CD4-positive, alpha-beta T cell treated with Interleukin-4 for 4 hours (primary cell): ENCODE data around the gene EDRF1.

Experiments
- DNase-seq: peaks from one replicate; pipeline ENCODE4 v3.0.0-alpha.2; 2020

EDRF1 gene

GRCh38 chr10:125795637-125796190 is 76.2 kb downstream of the EDRF1 start:
- no peak for DNase-seq

DNA sequence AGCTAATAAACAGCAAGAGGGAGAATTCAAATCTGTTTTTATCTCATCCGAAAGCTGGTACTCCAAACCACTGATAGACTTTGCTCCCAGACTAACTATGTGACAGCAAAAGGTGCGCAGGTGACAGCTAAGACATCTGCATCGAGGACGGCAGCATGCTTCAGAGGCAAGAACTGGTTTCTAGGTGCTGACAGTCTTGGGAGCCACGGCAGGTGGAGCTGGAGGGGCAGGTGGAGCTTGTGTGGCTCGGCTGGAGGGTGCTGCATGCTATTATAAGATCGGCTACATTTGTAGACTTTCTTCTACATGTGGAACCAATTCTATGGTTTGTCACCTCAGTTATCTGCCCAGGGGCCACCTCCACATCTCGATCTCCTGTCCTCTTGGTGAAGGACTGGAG is 77.9 kb downstream of the EDRF1 start:
- no peak for DNase-seq

DNA sequence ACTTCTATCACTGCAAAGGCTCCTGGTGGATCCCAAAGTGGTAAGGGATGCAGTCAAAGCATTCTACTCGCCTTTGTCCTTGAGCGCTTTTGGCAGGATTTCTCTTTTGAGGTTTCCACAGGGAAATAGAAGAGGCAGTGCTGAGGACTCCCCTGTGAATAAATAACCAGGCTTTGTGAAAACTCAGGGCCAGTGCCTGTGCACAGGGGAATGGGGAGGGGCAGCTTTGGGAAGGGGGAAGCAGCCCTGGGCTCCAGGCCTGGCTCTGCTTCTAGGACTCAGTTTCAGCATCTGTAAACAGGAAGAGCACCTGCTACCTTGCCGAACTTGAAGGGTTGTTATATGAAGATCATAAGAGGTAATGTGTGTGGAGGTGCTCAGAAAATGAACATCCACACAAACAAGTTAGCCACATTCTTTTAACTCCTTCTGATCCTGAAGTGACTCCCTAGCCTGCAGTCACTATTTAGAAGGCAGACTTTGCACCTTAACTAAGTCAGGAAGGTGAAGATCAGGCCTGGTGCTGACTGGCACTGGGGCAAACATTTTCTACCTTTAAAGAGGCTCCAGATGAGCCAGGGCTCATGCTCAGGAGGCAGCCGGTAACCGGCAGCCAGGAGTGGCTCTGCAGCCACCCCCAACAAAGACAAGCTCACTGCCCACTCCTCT is 78.6 kb downstream of the EDRF1 start:
- no peak for DNase-seq

GRCh38 chr10:125799451-125800182 is 80.1 kb downstream of the EDRF1 start:
- no peak for DNase-seq

DNA sequence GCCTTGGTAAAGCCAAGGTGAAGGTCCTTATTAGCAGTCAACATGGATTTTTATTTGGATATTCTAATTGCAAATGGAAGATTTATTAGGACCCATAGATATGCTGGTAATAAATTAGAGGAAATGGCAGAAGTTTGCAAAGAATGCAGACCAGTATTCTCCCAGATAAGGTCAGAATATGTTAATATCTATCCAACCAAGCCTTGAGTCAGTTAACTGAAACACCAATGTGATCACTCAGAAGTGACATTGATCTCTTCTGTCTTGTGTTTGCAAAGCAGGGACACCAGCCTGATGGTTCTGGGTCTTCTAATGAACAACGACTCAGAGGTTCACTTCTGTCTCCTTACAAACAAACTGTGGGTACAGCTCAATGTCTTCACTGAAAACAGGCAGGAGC is 82.1 kb downstream of the EDRF1 start:
- no peak for DNase-seq

DNA sequence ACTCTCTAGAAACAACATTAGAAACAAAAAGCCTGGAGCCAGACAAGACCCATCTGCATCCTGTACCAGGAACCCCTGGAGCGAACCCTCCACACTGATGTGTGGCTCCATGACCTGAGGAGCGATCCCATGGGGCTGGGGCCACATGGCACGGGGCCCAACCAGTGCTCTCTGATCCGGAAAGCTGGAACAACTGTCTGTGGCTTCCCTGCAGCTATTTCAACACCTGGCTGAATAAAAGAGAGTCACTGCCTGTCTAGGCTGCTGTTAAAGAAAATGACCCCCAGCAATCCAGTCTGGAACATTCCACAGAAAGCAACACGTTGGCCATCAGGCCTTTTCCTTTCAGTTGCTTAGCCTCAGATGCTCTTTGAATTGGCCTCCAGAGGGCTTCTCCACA is 82.6 kb downstream of the EDRF1 start:
- DNase-seq, result no peak

DNA sequence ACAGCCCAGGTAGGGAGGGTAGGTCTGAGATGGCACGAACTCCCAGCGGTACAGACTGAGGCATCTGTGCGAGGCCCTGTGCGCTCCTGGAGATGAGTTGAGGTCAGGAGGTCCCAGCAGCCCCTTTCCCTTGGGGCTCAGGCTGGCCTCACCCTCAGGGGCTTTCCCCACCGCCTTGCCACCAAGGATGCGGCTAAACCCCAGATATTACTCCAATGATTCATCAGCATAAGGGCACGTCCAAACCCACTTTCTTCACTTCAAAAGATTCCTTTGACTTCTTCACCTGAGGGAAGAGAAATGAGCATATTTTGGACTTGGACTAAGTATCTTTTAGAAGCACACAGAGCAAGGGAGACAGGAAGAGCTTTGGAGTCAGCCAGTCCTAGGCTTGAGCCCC is 83.2 kb downstream of the EDRF1 start:
- no peak for DNase-seq

DNA sequence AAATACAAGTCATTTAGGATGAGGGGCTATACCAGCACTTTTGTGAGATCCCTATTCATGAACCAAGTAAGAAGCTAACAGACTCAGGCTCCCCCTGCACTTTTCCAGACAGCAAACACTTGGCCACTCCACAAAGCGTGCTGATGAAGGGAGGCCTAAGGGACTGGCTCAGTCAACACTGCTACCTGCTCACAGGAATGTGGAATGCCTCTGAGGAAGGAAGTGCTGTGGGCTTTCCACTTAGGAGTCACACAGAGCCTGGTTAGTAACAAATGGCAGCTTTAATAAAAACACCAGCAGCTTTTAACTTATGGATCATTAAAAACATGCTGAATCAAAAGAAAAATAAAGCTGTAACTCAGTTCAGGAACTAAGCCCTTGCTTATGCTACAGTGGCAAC is 88.5 kb downstream of the EDRF1 start:
- DNase-seq, result no peak

DNA sequence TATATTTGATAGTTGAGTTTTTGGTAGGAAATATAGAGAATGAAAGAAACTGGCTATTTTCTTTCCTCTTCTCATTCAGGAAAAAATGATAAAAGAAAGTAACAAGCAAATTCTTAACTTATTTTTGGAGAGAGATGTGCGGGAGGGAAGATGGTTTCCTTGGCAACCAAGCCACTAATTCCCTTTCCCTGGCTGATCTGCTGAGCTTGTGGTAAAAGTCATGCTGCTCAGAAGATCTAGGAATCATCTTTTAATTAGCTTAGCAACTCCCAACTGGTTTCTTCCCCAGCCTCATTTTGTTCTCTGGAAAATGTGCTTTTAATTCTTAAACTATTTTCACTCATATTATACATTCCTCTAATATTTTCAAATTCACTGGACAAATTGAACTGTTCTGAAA is 91.7 kb downstream of the EDRF1 start:
- no peak for DNase-seq

- no peak for DNase-seq
These were observed 92.7 kb downstream of the EDRF1 start for GRCh38 chr10:125812128-125812750.
